Measurements from ENCODE around the gene RIOK3.

Gene RIOK3

GRCh38 chr18:23529604-23530003 lies 76.5 kb downstream of the RIOK3 start:
- Mint-ChIP-seq H3K27ac (ENCODE audit: low read depth) (no peak overlapping the region), H3K27me3 (no peaks in the 10 kb centered on the region), H3K4me3 (no peak overlapping the region), H3K4me1 (no peaks in the 10 kb centered on the region), H3K9me3 (no peaks in the 10 kb centered on the region), H3K36me3 (ENCODE audit: insufficient read depth) (peaks cover 64% of the 10 kb centered on the region)
- DNase-seq (ENCODE audit: low spot score in 2 of 2) (no peak), ATAC-seq (replicated peaks; ENCODE audit: extremely low read depth, poor library complexity, severe bottlenecking) (no peak)

GRCh38 chr18:23530195-23530594 lies 77.1 kb downstream of the RIOK3 start:
- Mint-ChIP-seq H3K9me3 (no peaks in the 10 kb centered on the region), H3K27ac (ENCODE audit: low read depth) (no peak overlapping the region), H3K36me3 (ENCODE audit: insufficient read depth) (peaks cover 64% of the 10 kb centered on the region), H3K27me3 (no peaks in the 10 kb centered on the region), H3K4me1 (no peaks in the 10 kb centered on the region), H3K4me3 (no peak overlapping the region)
- DNase-seq (ENCODE audit: low spot score in 2 of 2): no peak
- ATAC-seq (replicated peaks; ENCODE audit: extremely low read depth, poor library complexity, severe bottlenecking): no peak

- H3K27ac Mint-ChIP-seq (ENCODE audit: low read depth): peak overlapping the region; percentile 46
- H3K4me1 Mint-ChIP-seq: no peaks in the 10 kb centered on the region
- no peaks in the 10 kb centered on the region for H3K9me3 Mint-ChIP-seq
- no peaks in the 10 kb centered on the region for H3K27me3 Mint-ChIP-seq
- no peak overlapping the region for H3K4me3 Mint-ChIP-seq
- ATAC-seq (replicated peaks; ENCODE audit: extremely low read depth, poor library complexity, severe bottlenecking): no peak
- H3K36me3 Mint-ChIP-seq (ENCODE audit: insufficient read depth): peaks cover 74% of the 10 kb centered on the region
- DNase-seq (ENCODE audit: low spot score in 2 of 2): no peak
Observed at GRCh38 chr18:23531912-23532311, 78.8 kb downstream of the RIOK3 start.
